GM21528 (cell line): ENCODE data around the gene ARHGAP29.

Source experiments
- ATAC-seq: cut with Tn5 transposase; IDR thresholded peaks from one replicate; pipeline ENCODE4 v1.9.1; 2021; ENCODE audit warnings: mild to moderate bottlenecking, moderate library complexity; ENCODE audit not compliant: unreplicated experiment, low FRiP score

The ARHGAP29 gene

DNA sequence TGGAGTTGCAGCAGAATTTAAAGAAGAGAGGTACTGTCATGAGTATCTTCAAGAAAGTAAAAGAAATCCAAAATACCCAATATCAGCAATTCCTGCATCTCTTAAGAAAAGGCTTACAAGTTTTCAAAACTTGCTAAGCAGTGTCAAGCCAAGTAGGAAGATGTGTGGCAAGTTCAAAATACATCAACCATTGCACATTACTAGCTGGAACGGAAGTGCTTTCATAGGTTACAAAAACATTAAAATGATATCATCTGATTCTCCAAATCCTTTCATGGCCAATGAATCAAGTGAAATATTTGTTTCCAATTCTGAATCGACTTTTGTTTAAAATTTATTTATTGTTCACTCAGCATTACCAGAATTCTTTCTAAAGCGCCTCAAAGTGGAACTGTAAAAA is 110.7 kb downstream of the ARHGAP29 start:
- ATAC-seq: no peak

DNA sequence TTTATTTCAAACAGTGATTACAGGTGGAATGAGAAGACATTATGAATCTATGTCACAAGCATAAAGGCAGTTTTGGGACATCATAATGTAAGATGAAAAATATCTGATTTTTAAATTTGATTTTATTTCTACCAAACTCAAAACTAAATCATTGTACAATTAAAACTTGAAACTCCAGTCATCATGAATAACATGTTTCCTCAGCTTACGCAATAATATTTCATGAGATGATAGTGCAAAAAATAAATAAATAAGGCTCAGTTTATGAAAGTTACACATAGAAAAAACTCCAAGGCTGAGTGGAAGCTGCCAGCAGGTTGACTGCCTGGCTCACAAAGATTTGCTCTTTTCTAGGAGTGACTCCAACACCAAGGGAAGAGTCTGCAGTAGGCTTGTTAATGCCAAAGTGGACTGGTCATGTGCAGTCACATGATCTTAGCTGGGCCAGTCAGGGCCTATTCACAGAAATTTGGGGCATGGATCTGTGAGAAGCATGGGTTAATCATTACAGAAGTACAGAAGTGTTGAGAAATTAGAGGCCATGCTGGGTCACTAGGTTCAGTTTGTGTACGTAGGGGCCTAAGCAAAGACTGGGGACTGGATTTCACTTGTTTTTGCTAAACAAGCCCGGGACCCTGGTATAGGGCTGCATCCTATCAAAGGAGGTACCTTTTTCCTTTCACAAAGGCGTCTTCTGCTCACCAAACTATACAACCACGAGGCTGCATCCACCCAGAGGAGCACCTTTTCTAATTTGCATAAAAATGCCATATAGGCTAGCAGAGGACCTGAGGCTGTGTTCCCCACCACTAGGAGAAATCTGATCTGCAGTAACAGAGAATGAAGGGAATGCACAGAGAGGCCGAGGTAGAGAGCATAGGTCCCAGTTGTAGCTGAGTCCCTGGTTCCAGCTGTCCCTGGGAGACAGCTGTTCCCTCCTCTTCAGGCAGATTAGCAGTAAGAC is 111.6 kb downstream of the ARHGAP29 start:
- no peak for ATAC-seq

DNA sequence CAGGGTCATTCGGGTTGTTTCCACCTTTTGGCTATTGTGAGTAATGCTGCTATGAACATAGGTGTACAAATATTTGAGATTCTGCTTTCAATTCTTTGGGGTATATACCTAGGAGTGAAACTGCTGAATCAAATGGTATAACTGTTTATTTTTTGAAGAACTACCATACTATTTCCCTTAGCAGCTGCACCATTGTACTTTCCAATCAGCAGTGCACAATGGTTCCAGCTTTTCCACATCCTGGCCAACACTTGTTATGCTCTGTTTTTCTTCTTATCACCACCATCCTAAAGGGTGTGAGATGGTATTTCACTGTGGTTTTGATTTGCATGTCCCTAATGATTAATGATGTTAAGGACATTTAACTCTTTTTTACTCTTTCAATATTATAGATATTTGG is 112.8 kb downstream of the ARHGAP29 start:
- no peak for ATAC-seq

DNA sequence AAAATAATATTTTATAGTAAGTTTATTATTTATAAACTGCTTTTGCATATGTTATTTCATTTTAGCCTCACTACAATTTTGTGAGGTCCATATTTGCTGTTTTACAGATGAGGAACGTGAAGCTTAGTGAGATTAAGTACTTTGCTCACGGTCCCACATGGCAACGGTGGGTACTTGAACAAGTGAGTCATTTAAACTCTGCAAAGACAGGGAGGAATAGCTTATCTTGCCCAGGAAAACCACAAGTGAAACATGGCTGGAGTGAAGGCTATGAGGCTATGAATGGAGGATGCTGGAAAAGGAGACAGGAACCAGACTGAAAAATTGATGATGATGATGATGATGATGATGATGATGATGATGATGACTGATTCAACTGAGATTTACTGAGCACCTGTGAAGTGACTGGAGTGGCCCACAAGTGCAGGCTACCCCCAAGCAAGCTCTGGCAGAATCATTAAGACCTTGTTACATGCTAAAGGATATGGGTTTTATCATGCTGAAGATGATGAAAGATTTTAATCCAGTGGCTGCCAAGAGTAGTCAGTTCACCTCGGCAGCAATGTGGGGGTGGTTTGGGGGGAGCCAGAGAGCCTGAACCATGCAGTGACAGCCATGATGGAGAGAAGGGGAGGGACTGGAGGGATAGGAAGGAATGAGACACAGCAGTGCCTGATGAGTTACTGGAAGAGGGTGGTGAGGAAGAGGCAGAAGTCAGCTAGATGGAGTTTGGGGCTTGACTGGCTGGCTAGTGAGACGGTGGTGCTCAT is 115.0 kb downstream of the ARHGAP29 start:
- no peak for ATAC-seq
